Measurements from ENCODE around the gene MELTF.

- TF ChIP-seq CTCF (conservative IDR thresholded peaks at IDR 0.05) (no peak), ZFX (IDR thresholded peaks at IDR 0.05) (no peak)
Measured at GRCh38 chr3:196974661-196975060, 55.0 kb downstream of the MELTF start.
